A549 (cell line): Measurements from ENCODE around the gene BPGM. TPM values are rescaled to one million over a fixed set of nuclear protein-coding genes. Genes with fewer than 3 reads are reported as not detected.

Experiments
- ATAC-seq, 2 experiments: fragments of 200-7000 bp in 1 of 2; fragments of >200 bp in 1 of 2; cut with Nextera tagmentation in 1 of 2; cut with Tn5 transposase in 1 of 2; 3 replicates each; pipeline versions ENCODE4 v1.8.0 to v1.9.1; 2018 to 2020; ENCODE audit warnings: mild to moderate bottlenecking in 1 of 2, moderate library complexity in 1 of 2
- CTCF ChIA-PET: fragments of 300-600 bp; sonication (Branson Sonifier 250); formaldehyde crosslinking; extraction: SDS; loops from one replicate; lab custom pipeline; 2021; ENCODE audit warnings: antibody characterized with exemption, inconsistent platforms; lab: Yijun Ruan, JAX
- POLR2A ChIA-PET: fragments of 350-600 bp; formaldehyde crosslinking; extraction: SDS; loops from one replicate; lab custom pipeline; 2021; ENCODE audit warnings: antibody characterized with exemption, inconsistent platforms; lab: Yijun Ruan, JAX
- DNase-seq, 2 experiments: peaks; one replicate each; pipeline versions ENCODE4 v3.0.0 to v3.0.0-alpha.2; 2011 to 2016; ENCODE audit warnings: low read depth in 1 of 2, low spot score in 1 of 2
- FAIRE-seq: peaks from 2 replicates; lab custom pipeline; 2011; peaks lifted over from hg19 to GRCh38; lab: Jason Lieb, UNC
- H3K27ac ChIP-seq, 2 experiments: fragments of >200 bp; sonication (Bioruptor Twin); formaldehyde crosslinking; 3 replicates each; pipeline ENCODE4 v1.5.1; 2016 to 2017
- H3K4me1 ChIP-seq: fragments of >200 bp; sonication (Bioruptor Twin); formaldehyde crosslinking; 3 replicates; pipeline ENCODE4 v1.6.1; 2016
- H3K4me2 ChIP-seq: fragments of >200 bp; sonication (Bioruptor Twin); formaldehyde crosslinking; 3 replicates; pipeline ENCODE4 v1.6.1; 2016
- H3K4me3 ChIP-seq: fragments of >200 bp; sonication (Bioruptor Twin); formaldehyde crosslinking; 3 replicates; pipeline ENCODE4 v1.5.1; 2016
- H3K9me3 ChIP-seq: fragments of >200 bp; sonication (Bioruptor Twin); formaldehyde crosslinking; 3 replicates; pipeline ENCODE4 v1.6.1; 2016
- ATOH8 ChIP-seq: fragments of 250-450 bp; sonication (Bioruptor Pico); IDR thresholded peaks from 2 replicates; pipeline ENCODE4 v1.5.0; 2020; ENCODE audit warnings: low read depth, mild to moderate bottlenecking, moderate library complexity
- CBX2 ChIP-seq: fragments of 200-600 bp; sonication (generic); IDR thresholded peaks from 2 replicates; pipeline ENCODE4 v1.6.1; 2016; ENCODE audit warnings: low read depth, mild to moderate bottlenecking, borderline replicate concordance
- CHD4 ChIP-seq: fragments of 200-600 bp; sonication (generic); IDR thresholded peaks from 2 replicates; pipeline ENCODE4 v1.6.1; 2016; ENCODE audit warnings: antibody characterized with exemption, mild to moderate bottlenecking, borderline replicate concordance
- CTCF ChIP-seq: fragments of >200 bp; sonication (Bioruptor Twin); formaldehyde crosslinking; IDR thresholded peaks from 3 replicates; pipeline ENCODE4 v1.5.1; 2016
- EHMT2 ChIP-seq: fragments of 200-600 bp; sonication (generic); IDR thresholded peaks from 2 replicates; pipeline ENCODE4 v1.6.1; 2016; ENCODE audit warnings: antibody characterized with exemption, low read depth, mild to moderate bottlenecking, moderate library complexity
- ELK1 ChIP-seq: fragments of 150-350 bp; IDR thresholded peaks from 2 replicates; pipeline ENCODE4 v1.6.1; 2014; ENCODE audit warnings: low read depth, mild to moderate bottlenecking, low read length
- FOSB ChIP-seq: fragments of 250-450 bp; sonication (Bioruptor Pico); IDR thresholded peaks from 2 replicates; pipeline ENCODE4 v1.5.0; 2020; ENCODE audit warnings: mild to moderate bottlenecking, moderate library complexity
- FOSL2 ChIP-seq, 2 experiments: fragments of 450-650 bp in 1 of 2; fragments of >200 bp in 1 of 2; sonication (Bioruptor Twin) in 1 of 2; formaldehyde crosslinking; IDR thresholded peaks; 2 replicates each; pipeline versions ENCODE4 v1.5.0 to v1.6.1; 2016 to 2020; ENCODE audit warnings: mild to moderate bottlenecking in 1 of 2, moderate library complexity in 1 of 2
- HDAC2 ChIP-seq: fragments of 200-600 bp; sonication (generic); IDR thresholded peaks from 2 replicates; pipeline ENCODE4 v1.6.1; 2016
- HEYL ChIP-seq: fragments of 250-450 bp; sonication (Bioruptor Pico); IDR thresholded peaks from 2 replicates; pipeline ENCODE4 v1.8.0; 2021; ENCODE audit warnings: mild to moderate bottlenecking, moderate library complexity
- HOXB13 ChIP-seq: fragments of 250-450 bp; sonication (Bioruptor Pico); IDR thresholded peaks from 2 replicates; pipeline ENCODE4 v1.5.0; 2020; ENCODE audit warnings: low read depth, mild to moderate bottlenecking, moderate library complexity
- JUNB ChIP-seq: fragments of >200 bp; sonication (Bioruptor Twin); formaldehyde crosslinking; IDR thresholded peaks from 2 replicates; pipeline ENCODE4 v1.6.1; 2016
- KDM1A ChIP-seq: fragments of 200-600 bp; sonication (generic); IDR thresholded peaks from 2 replicates; pipeline ENCODE4 v1.6.1; 2016; ENCODE audit warnings: low read depth, mild to moderate bottlenecking
- KDM5A ChIP-seq: fragments of 200-600 bp; sonication (generic); IDR thresholded peaks from 2 replicates; pipeline ENCODE4 v1.6.1; 2016; ENCODE audit warnings: antibody characterized with exemption, mild to moderate bottlenecking
- MYC ChIP-seq: IDR thresholded peaks from 2 replicates; pipeline ENCODE4 v1.6.1; 2012; ENCODE audit warnings: mild to moderate bottlenecking, inconsistent platforms, low read length, improper control_type of control experiment, borderline replicate concordance
- RAD21 ChIP-seq, 2 experiments: fragments of >200 bp in 1 of 2; sonication (Bioruptor Twin) in 1 of 2; formaldehyde crosslinking in 1 of 2; IDR thresholded peaks in 1 of 2; conservative IDR thresholded peaks in 1 of 2; 2 replicates in 1 of 2; 3 replicates in 1 of 2; pipeline ENCODE4 v1.6.1; 2012 to 2018; ENCODE audit warnings: inconsistent platforms in 1 of 2
- RARB ChIP-seq: fragments of 250-450 bp; sonication (Bioruptor Pico); IDR thresholded peaks from 2 replicates; pipeline ENCODE4 v1.8.0; 2021; ENCODE audit warnings: mild to moderate bottlenecking, moderate library complexity
- REST ChIP-seq: fragments of 200-600 bp; sonication (generic); IDR thresholded peaks from 2 replicates; pipeline ENCODE4 v1.6.1; 2016; ENCODE audit warnings: antibody characterized with exemption, mild to moderate bottlenecking, moderate library complexity
- ZC3H11A ChIP-seq: fragments of 450-650 bp; IDR thresholded peaks from 2 replicates; pipeline ENCODE4 v1.6.1; 2014; ENCODE audit warnings: antibody characterized with exemption, mild to moderate bottlenecking
- ZFP36 ChIP-seq: fragments of 450-650 bp; IDR thresholded peaks from 2 replicates; pipeline ENCODE4 v1.6.1; 2014; ENCODE audit warnings: borderline replicate concordance; ENCODE audit not compliant: partially characterized antibody
- WGBS: methylation state at CpG from one replicate; pipeline ENCODE4 v1.1.6; 2017; ENCODE audit errors: missing lambda C conversion rate; 5-methylcytosine and 5-hydroxymethylcytosine counted together
- polyA plus RNA-seq, 4 experiments: library from polyadenylated mRNA; depleted of rRNA in 3 of 4; stranded (reverse); fragments of >200 nt; fragmentation: RNase III in 1 of 4; extraction: RNeasy Plus Mini Kit Qiagen cat#74134 plus additional on column Dnase treatment in 1 of 4; gene quantifications; 2 replicates in 3 of 4; 3 replicates in 1 of 4; pipeline ENCODE4 v1.2.3, GENCODE V29; 2011 to 2017

BPGM gene
- polyA plus RNA-seq, 2 of the 4 experiments (the other 2 are of a cell fraction): 19.4 to 28.3 TPM

- ChIA-PET POLR2A (no interaction called here), CTCF (interaction anchor here (0.7 to 1.5 kb wide), 5 partner anchors 16 to 237 kb away, joined by 3 to 5 read pairs (median 3); no protein-coding TSS in a partner anchor)
- ATAC-seq: peak; percentile 36 to 37; a peak in 3 of 6 replicates
- peaks cover 3% of the 10 kb centered on the region; the same call in 2 of the 3 replicates for H3K9me3 ChIP-seq
- H3K4me2 ChIP-seq: peak overlapping the region; percentile 68
- peak overlapping the region; percentile 42 to 62; a peak in 5 of 6 replicates for H3K27ac ChIP-seq
- 80% methylated on average over 4 of the region's 4 CpGs for WGBS
- no peak for FAIRE-seq
- DNase-seq: no peak
- peaks cover 16% of the 10 kb centered on the region for H3K4me1 ChIP-seq
- H3K4me3 ChIP-seq: no peak overlapping the region
- TF ChIP-seq ZFP36 (no peak), ATOH8 (no peak), FOSL2 (IDR thresholded peaks at IDR 0.05) (no peak), FOSL2 (CRISPR knock-in tag; IDR thresholded peaks at IDR 0.05) (no peak), ZC3H11A (no peak), HOXB13 (no peak), REST (no peak), MYC (no peak), HEYL (CRISPR knock-in tag) (no peak), EHMT2 (no peak), ELK1 (no peak), FOSB (CRISPR knock-in tag) (no peak), KDM1A (no peak)
Observed at GRCh38 chr7:134669388-134669787, 22.7 kb downstream of the BPGM start.

GRCh38 chr7:134669845-134670373 is 23.3 kb downstream of the BPGM start:
- no peak overlapping the region for H3K4me3 ChIP-seq
- TF ChIP-seq FOSL2 (IDR thresholded peaks at IDR 0.05): no peak
- peak; percentile 14; the same call in 1 of the 2 replicates for TF ChIP-seq FOSL2 (CRISPR knock-in tag; IDR thresholded peaks at IDR 0.05)
- 0 out of 2 replicates have a peak, but pooled peaks have one; percentile 28 for TF ChIP-seq JUNB
- no peak for TF ChIP-seq CHD4
- POLR2A ChIA-PET: no interaction called here

GRCh38 chr7:134671609-134672008 is 25.0 kb downstream of the BPGM start:
- no peak overlapping the region for H3K4me2 ChIP-seq
- H3K27ac ChIP-seq: no peak overlapping the region
- FAIRE-seq (peak; percentile 81), DNase-seq (no peak), ATAC-seq (no peak)
- H3K9me3 ChIP-seq: peaks cover 7% of the 10 kb centered on the region; the same call in 2 of the 3 replicates
- TF ChIP-seq CBX2 (no peak), HDAC2 (no peak), RAD21 (conservative IDR thresholded peaks at IDR 0.05 in 1 of 2, IDR thresholded peaks at IDR 0.05 in 1 of 2) (no peak), RARB (no peak), KDM5A (no peak), CTCF (no peak)
- peaks cover 16% of the 10 kb centered on the region for H3K4me1 ChIP-seq
- ChIA-PET POLR2A (no interaction called here), CTCF (interaction anchor here (1.0 to 3.5 kb wide), 3 partner anchors 10 to 66 kb away, joined by 4 to 14 read pairs (median 7); no protein-coding TSS in a partner anchor)
- no peak overlapping the region for H3K4me3 ChIP-seq
- WGBS: 94% methylated on average over 1 of the region's 1 CpG

More at GRCh38 chr7:134669845-134670373, 23.3 kb downstream of the BPGM start:
- no peak for FAIRE-seq
- peaks cover 7% of the 10 kb centered on the region; the same call in 2 of the 3 replicates for H3K9me3 ChIP-seq
- WGBS: 6% methylated on average over 8 of the region's 8 CpGs
- H3K4me1 ChIP-seq: peaks cover 16% of the 10 kb centered on the region
- ATAC-seq: peak; percentile 84 to 94
- DNase-seq: peak; percentile 72 to 73
- peak overlapping the region; percentile 68 for H3K4me2 ChIP-seq
- H3K27ac ChIP-seq: peak overlapping the region; percentile 42 to 62; a peak in 5 of 6 replicates
- CTCF ChIA-PET: interaction anchor here (0.7 to 3.5 kb wide), 7 partner anchors 19 to 316 kb away, joined by 3 to 14 read pairs (median 3); partner anchors contain the start of gene AGBL3
